Measurements from ENCODE around the gene USO1. TPM values are rescaled to one million over a fixed set of nuclear protein-coding genes. Genes with fewer than 3 reads are reported as not detected.

The USO1 gene
- total RNA-seq, 4 donors from 2014 or later: 61.0 to 103 (median 74.4) TPM

- no peak for TF ChIP-seq CTCF (IDR thresholded peaks at IDR 0.05)
- TF ChIP-seq EP300 (IDR thresholded peaks at IDR 0.05): no peak
- TF ChIP-seq POLR2A (IDR thresholded peaks at IDR 0.05; ENCODE audit: low read depth): no peak
- no peak for TF ChIP-seq POLR2AphosphoS5 (IDR thresholded peaks at IDR 0.05)
- intact Hi-C loops (cut with DNase I): no loop called here
- DNase-seq (ENCODE audit: extremely low spot score): no peak
- Histone ChIP-seq H3K27me3 (no peaks in the 10 kb centered on the region), H3K36me3 (no peaks in the 10 kb centered on the region), H3K9me3 (no peaks in the 10 kb centered on the region), H3K4me1 (peaks cover 8 to 19% (median 16%) of the 10 kb centered on the region in 4 donors), H3K27ac (replicated peaks in 1 of 4) (no peak overlapping the region), H3K4me3 (no peak overlapping the region)
- 98% methylated on average over 2 of the region's 2 CpGs for WGBS
These were observed 16.6 kb downstream of the USO1 start for GRCh38 chr4:75741027-75741426.

- Histone ChIP-seq H3K4me1 (peaks cover 8 to 20% (median 15%) of the 10 kb centered on the region in 4 donors), H3K4me3 (no peak overlapping the region), H3K27ac (replicated peaks in 1 of 4) (no peak overlapping the region), H3K9me3 (no peaks in the 10 kb centered on the region), H3K27me3 (no peaks in the 10 kb centered on the region), H3K36me3 (no peaks in the 10 kb centered on the region)
- TF ChIP-seq POLR2AphosphoS5 (IDR thresholded peaks at IDR 0.05) (no peak), EP300 (IDR thresholded peaks at IDR 0.05) (no peak), CTCF (IDR thresholded peaks at IDR 0.05) (no peak), POLR2A (IDR thresholded peaks at IDR 0.05; ENCODE audit: low read depth) (no peak)
- intact Hi-C loops (cut with DNase I): no loop called here
- DNase-seq (ENCODE audit: extremely low spot score): no peak
These were observed 18.1 kb downstream of the USO1 start for GRCh38 chr4:75742451-75742850.

DNA sequence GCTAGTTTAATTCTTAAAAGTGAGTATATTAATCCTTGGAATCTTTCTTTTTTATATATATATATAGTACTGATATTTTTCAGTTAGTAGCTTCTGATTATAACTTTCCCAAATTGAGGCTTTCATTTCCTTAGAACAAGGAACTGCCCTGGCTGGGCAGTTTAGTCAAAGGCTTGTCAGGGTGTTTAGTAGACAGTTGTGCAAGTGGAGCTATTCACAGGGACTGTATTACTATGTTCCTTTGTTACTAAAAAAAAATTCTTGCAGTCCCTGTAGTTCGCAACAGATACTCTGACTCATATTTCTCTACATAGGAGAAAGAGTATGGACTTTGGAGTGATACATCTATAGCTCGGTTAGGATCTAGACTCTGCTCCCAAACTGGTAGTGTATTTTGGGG, 20.8 kb downstream of the USO1 start:
- H3K4me3 ChIP-seq: no peak overlapping the region
- TF ChIP-seq POLR2A (IDR thresholded peaks at IDR 0.05; ENCODE audit: low read depth): no peak
- no peak for TF ChIP-seq EP300 (IDR thresholded peaks at IDR 0.05)
- TF ChIP-seq CTCF (IDR thresholded peaks at IDR 0.05): no peak
- TF ChIP-seq POLR2AphosphoS5 (IDR thresholded peaks at IDR 0.05): no peak
- peaks cover 7 to 20% (median 12%) of the 10 kb centered on the region in 4 donors for H3K4me1 ChIP-seq
- intact Hi-C loops (cut with DNase I): no loop called here
- WGBS: 66% methylated on average over 2 of the region's 2 CpGs
- no peaks in the 10 kb centered on the region for H3K27me3 ChIP-seq
- H3K36me3 ChIP-seq: no peaks in the 10 kb centered on the region
- H3K27ac ChIP-seq (replicated peaks in 1 of 4): no peak overlapping the region
- no peak for DNase-seq (ENCODE audit: extremely low spot score)
- H3K9me3 ChIP-seq: no peaks in the 10 kb centered on the region

- WGBS: 72% methylated on average over 9 of the region's 9 CpGs
- no peaks in the 10 kb centered on the region for H3K27me3 ChIP-seq
- peaks cover 7 to 20% (median 12%) of the 10 kb centered on the region in 4 donors for H3K4me1 ChIP-seq
- no peaks in the 10 kb centered on the region for H3K36me3 ChIP-seq
- no peaks in the 10 kb centered on the region for H3K9me3 ChIP-seq
- TF ChIP-seq CTCF (IDR thresholded peaks at IDR 0.05): no peak
- no peak for TF ChIP-seq POLR2A (IDR thresholded peaks at IDR 0.05; ENCODE audit: low read depth)
- TF ChIP-seq EP300 (IDR thresholded peaks at IDR 0.05): no peak
- TF ChIP-seq POLR2AphosphoS5 (IDR thresholded peaks at IDR 0.05): no peak
- intact Hi-C loops (cut with DNase I): no loop called here
- DNase-seq (ENCODE audit: extremely low spot score): no peak
- no peak overlapping the region for H3K27ac ChIP-seq (replicated peaks in 1 of 4)
- H3K4me3 ChIP-seq: no peak overlapping the region
These were observed 21.4 kb downstream of the USO1 start for GRCh38 chr4:75745721-75746199.

- TF ChIP-seq EP300 (IDR thresholded peaks at IDR 0.05) (no peak), CTCF (IDR thresholded peaks at IDR 0.05) (no peak), POLR2A (IDR thresholded peaks at IDR 0.05; ENCODE audit: low read depth) (no peak), POLR2AphosphoS5 (IDR thresholded peaks at IDR 0.05) (no peak)
- no peaks in the 10 kb centered on the region for H3K9me3 ChIP-seq
- no peaks in the 10 kb centered on the region for H3K27me3 ChIP-seq
- no peaks in the 10 kb centered on the region for H3K4me1 ChIP-seq
- peaks cover 18 to 40% (median 39%) of the 10 kb centered on the region in 4 donors for H3K36me3 ChIP-seq
- DNase-seq (ENCODE audit: extremely low spot score): no peak
- no peak overlapping the region for H3K27ac ChIP-seq (replicated peaks in 1 of 4)
- no peak overlapping the region for H3K4me3 ChIP-seq
- over 99% methylated on average over 7 of the region's 7 CpGs for WGBS
- intact Hi-C loops (cut with DNase I): no loop called here
These were observed 28.3 kb downstream of the USO1 start for GRCh38 chr4:75752637-75753036.
